ENCODE data around the gene EEF1G. TPM values are rescaled to one million over a fixed set of nuclear protein-coding genes. Genes with fewer than 3 reads are reported as not detected.
"Not testable (repeated sequence)": the region's sequence is repeated elsewhere in the genome, so short reads cannot be mapped to it uniquely, and the experiment has no call there.

EEF1G gene
- total RNA-seq, 1 experiment from 2014 or later: 1,667 TPM

DNA sequence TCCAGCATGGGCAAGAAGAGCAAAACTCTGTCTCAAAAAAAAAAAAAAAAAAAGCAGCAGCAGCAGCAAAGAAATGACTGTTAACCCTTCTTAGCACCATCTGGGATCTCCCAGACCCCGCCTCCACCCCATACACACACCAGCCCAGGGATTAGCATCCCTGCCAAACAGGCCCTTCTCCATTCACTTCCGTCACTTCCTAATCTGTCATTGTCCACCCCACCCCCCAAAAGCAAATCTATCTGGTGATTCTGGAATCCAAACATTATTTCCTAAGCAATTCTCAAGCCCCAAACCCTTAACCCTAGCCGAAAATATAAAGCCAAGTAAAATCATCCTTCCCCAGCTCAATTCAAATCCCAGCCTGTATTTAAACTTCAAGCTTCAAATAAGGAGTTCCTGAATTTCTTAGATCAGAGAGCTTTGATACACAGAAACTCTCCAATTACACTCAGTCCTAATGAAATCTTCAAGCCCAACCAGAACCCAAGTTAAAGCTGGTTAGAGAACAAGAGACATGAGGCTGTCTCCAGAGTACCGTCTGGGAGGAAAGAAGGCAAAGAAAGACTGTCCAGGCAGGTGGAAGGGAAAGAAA is 21.1 kb downstream of the EEF1G start (continued):
- TF ChIP-seq, protein P1, sequence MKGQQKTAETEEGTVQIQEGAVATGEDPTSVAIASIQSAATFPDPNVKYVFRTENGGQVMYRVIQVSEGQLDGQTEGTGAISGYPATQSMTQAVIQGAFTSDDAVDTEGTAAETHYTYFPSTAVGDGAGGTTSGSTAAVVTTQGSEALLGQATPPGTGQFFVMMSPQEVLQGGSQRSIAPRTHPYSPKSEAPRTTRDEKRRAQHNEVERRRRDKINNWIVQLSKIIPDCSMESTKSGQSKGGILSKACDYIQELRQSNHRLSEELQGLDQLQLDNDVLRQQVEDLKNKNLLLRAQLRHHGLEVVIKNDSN (CRISPR knock-in tag; IDR thresholded peaks at IDR 0.05): no peak
- TF ChIP-seq CBFB (CRISPR knock-in tag; IDR thresholded peaks at IDR 0.05; ENCODE audit: low read depth) (no peak), ESRRA (CRISPR knock-in tag; IDR thresholded peaks at IDR 0.05; ENCODE audit: borderline replicate concordance) (no peak), ZNF423 (CRISPR knock-in tag; IDR thresholded peaks at IDR 0.05) (no peak), ZNF232 (CRISPR knock-in tag; IDR thresholded peaks at IDR 0.05) (no peak), TCF7 (CRISPR knock-in tag; IDR thresholded peaks at IDR 0.05; ENCODE audit: low read depth) (no peak)

DNA sequence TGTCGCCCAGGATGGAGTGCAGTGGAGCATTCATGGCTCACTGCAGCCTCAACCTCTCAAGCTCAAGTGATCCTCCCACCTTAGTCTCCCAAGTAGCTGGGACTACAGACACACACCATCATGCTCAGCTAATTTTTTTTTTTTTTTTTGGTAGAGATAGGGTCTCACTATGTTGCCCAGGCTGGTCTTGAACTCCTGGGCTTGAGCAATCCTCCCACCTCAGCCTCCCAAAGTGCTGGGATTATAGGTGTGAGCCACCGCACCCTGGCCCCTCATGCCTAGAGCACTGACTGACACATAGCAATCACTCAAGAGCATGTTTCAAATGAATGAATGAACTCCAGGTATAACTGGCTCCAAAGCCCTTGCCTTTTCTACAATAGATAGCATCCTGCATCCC is 23.2 kb downstream of the EEF1G start:
- H3K27ac Mint-ChIP-seq; DNase-seq (ENCODE audit: low spot score); H3K9me3 Mint-ChIP-seq; ATAC-seq; H3K36me3 Mint-ChIP-seq; H3K4me3 Mint-ChIP-seq: not testable (repeated sequence)
- POLR2A ChIA-PET: interaction anchor here (0.7 to 3.4 kb wide), 2 partner anchors 8 to 443 kb away, joined by 3 to 18 read pairs; no protein-coding TSS in a partner anchor
- H3K27me3 Mint-ChIP-seq (ENCODE audit: low read depth): peaks cover 50% of the 10 kb centered on the region
- CTCF ChIA-PET: interaction anchor here (1.0 to 11.8 kb wide), 5 partner anchors 5 to 156 kb away, joined by 3 to 311 read pairs (median 61); partner anchors contain the start of gene AHNAK
- H3K4me1 Mint-ChIP-seq: peaks cover 46% of the 10 kb centered on the region

DNA sequence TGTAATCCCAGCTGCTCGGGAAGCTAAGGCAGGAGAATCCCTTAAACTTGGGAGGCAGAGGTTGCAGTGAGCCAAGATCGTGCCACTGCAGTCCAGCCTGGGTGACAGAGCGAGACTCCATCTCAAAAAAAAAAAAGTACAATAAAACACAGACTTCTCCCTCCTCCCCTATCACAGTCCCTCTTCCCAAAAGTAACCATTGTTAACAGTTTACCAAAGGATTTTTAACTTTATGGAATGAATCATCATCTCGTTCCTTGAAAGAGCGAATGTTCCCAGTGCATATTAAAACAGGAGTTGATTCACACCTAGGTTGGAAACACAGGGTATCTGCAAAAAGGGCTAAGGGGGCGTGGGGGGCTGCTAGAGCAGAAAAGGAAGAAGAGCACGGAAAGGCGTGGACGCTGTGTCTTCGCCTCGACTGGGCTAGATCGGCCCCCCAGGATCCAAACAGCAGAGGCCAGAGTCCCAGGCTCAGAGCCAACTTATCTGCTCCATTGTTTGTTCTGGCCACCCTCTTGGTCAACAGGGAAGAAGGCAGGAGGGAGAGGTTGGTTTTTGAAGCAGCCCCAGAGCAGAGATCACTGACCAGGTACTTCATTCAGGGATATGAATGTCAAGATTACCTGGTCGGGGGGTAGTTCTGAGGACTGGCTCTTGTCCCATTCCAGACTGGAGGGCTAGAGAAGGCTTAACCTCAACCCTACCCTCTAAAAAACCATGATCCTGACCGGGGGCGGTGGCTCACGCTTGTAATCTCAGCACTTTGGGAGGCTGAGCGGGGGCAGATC is 25.0 kb downstream of the EEF1G start:
- Mint-ChIP-seq H3K9me3 (no peaks in the 10 kb centered on the region), H3K4me3 (no peak overlapping the region), H3K4me1 (peaks cover 49% of the 10 kb centered on the region), H3K27ac (no peak overlapping the region), H3K36me3 (no peaks in the 10 kb centered on the region), H3K27me3 (ENCODE audit: low read depth) (peaks cover 67% of the 10 kb centered on the region)
- TF ChIP-seq RORB (CRISPR knock-in tag; IDR thresholded peaks at IDR 0.05) (no peak), JAZF1 (CRISPR knock-in tag; IDR thresholded peaks at IDR 0.05) (no peak), TCF7 (CRISPR knock-in tag; IDR thresholded peaks at IDR 0.05; ENCODE audit: low read depth) (no peak), ATF1 (CRISPR knock-in tag; IDR thresholded peaks at IDR 0.05) (no peak), ELF4 (CRISPR knock-in tag; IDR thresholded peaks at IDR 0.05; ENCODE audit: low read depth) (no peak)
- TF ChIP-seq, protein P2, sequence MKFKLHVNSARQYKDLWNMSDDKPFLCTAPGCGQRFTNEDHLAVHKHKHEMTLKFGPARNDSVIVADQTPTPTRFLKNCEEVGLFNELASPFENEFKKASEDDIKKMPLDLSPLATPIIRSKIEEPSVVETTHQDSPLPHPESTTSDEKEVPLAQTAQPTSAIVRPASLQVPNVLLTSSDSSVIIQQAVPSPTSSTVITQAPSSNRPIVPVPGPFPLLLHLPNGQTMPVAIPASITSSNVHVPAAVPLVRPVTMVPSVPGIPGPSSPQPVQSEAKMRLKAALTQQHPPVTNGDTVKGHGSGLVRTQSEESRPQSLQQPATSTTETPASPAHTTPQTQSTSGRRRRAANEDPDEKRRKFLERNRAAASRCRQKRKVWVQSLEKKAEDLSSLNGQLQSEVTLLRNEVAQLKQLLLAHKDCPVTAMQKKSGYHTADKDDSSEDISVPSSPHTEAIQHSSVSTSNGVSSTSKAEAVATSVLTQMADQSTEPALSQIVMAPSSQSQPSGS (CRISPR knock-in tag; IDR thresholded peaks at IDR 0.05; ENCODE audit: borderline replicate concordance, low read depth): no peak
- TF ChIP-seq, protein P3, sequence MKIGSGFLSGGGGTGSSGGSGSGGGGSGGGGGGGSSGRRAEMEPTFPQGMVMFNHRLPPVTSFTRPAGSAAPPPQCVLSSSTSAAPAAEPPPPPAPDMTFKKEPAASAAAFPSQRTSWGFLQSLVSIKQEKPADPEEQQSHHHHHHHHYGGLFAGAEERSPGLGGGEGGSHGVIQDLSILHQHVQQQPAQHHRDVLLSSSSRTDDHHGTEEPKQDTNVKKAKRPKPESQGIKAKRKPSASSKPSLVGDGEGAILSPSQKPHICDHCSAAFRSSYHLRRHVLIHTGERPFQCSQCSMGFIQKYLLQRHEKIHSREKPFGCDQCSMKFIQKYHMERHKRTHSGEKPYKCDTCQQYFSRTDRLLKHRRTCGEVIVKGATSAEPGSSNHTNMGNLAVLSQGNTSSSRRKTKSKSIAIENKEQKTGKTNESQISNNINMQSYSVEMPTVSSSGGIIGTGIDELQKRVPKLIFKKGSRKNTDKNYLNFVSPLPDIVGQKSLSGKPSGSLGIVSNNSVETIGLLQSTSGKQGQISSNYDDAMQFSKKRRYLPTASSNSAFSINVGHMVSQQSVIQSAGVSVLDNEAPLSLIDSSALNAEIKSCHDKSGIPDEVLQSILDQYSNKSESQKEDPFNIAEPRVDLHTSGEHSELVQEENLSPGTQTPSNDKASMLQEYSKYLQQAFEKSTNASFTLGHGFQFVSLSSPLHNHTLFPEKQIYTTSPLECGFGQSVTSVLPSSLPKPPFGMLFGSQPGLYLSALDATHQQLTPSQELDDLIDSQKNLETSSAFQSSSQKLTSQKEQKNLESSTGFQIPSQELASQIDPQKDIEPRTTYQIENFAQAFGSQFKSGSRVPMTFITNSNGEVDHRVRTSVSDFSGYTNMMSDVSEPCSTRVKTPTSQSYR (CRISPR knock-in tag; IDR thresholded peaks at IDR 0.05): no peak
- TF ChIP-seq, protein P4, sequence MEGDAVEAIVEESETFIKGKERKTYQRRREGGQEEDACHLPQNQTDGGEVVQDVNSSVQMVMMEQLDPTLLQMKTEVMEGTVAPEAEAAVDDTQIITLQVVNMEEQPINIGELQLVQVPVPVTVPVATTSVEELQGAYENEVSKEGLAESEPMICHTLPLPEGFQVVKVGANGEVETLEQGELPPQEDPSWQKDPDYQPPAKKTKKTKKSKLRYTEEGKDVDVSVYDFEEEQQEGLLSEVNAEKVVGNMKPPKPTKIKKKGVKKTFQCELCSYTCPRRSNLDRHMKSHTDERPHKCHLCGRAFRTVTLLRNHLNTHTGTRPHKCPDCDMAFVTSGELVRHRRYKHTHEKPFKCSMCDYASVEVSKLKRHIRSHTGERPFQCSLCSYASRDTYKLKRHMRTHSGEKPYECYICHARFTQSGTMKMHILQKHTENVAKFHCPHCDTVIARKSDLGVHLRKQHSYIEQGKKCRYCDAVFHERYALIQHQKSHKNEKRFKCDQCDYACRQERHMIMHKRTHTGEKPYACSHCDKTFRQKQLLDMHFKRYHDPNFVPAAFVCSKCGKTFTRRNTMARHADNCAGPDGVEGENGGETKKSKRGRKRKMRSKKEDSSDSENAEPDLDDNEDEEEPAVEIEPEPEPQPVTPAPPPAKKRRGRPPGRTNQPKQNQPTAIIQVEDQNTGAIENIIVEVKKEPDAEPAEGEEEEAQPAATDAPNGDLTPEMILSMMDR (IDR thresholded peaks at IDR 0.05): no peak
- TF ChIP-seq, protein P5, sequence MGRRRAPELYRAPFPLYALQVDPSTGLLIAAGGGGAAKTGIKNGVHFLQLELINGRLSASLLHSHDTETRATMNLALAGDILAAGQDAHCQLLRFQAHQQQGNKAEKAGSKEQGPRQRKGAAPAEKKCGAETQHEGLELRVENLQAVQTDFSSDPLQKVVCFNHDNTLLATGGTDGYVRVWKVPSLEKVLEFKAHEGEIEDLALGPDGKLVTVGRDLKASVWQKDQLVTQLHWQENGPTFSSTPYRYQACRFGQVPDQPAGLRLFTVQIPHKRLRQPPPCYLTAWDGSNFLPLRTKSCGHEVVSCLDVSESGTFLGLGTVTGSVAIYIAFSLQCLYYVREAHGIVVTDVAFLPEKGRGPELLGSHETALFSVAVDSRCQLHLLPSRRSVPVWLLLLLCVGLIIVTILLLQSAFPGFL (CRISPR knock-in tag; IDR thresholded peaks at IDR 0.05; ENCODE audit: borderline replicate concordance): no peak
- ATAC-seq (no peak), DNase-seq (ENCODE audit: low spot score) (no peak)
- ChIA-PET POLR2A (no interaction called here), CTCF (interaction anchor here (3.5 to 13.3 kb wide), 5 partner anchors 8 to 154 kb away, joined by 21 to 552 read pairs (median 108); partner anchors contain the start of gene SCGB1A1)

Measured in WTC11 (cell line).